SW480 (cell line): ENCODE data around the gene SLC11A2.
"Not testable (repeated sequence)": the region's sequence is repeated elsewhere in the genome, so short reads cannot be mapped to it uniquely, and the experiment has no call there.

Experiments
- DNase-seq: peaks from one replicate; pipeline ENCODE4 v3.0.0-alpha.2; 2016; ENCODE audit warnings: low spot score

Gene SLC11A2

GRCh38 chr12:51025338-51025835 lies 797 bp downstream of the SLC11A2 start:
- DNase-seq = no peak

DNA sequence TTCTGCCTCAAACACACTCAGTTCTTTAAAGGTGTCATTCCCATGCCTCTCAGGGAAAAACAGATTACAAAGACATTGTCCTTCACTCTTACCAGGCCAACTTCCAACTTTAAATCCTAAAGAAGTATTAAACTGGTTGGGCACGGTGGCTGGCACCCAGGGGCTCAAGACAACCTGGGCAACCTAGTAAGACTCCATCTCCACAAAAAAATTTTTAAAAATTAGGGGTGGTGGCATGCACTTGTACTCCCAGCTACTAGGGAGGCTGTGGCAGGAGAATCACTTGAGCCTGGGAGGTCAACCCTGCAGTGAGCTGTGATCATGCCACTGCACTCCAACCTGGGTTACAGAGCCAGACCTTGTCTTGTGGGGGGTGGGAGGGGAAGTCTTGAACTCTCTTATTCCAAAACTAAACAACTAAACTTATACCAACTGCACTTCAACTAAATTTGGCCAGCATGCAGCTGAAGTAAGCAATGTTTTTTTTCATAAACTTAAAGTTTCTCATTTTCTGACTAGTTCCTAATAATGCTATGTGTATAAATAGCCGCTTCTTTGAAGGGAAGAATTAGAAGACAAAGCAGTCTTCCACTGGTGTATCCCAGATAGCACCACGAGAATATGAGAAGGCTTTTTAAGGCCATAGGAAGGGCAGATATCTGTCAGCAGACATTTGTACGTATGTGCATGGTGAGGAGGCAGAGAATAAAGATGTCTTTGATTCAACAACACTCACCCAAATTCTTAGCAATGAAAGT lies 2.4 kb downstream of the SLC11A2 start:
- no peak for DNase-seq

- no peak for DNase-seq
Measured at GRCh38 chr12:51021694-51022093, 4.5 kb downstream of the SLC11A2 start.

DNA sequence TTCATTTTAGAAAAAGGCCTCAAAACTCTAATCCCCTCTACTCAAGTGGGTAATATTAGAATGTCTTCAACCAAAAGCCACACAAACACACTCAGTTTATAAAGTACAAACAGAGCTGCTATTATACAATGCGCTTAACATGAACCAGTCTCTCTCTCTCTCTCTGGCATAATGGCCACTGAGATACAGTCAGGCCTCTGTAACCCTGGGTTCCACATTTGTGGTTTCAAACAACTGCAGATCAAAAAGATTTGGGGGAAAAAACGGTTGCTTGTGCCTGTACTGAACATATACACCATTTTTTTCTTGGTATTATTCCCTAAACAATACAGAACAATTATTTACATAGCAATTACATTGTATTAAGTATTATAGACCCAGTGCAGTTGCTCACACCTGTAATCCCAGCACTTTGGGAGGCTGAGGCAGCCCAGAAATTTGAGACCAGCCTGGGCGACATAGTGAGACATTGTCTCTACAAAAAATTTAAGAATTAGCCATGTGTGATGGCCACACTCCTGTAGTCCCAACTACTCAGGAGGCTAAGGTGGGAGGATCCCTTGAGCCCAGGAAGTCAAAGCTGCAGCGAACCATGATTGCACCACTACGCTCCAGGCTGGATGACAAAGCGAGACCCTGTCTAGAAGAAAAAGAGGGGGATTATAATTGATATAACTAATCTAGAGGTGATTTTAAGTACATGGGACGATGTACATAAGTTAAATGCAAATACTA lies 5.6 kb downstream of the SLC11A2 start:
- DNase-seq = no peak

GRCh38 chr12:51019927-51020326 lies 6.3 kb downstream of the SLC11A2 start:
- no peak for DNase-seq

- no peak for DNase-seq
Measured at GRCh38 chr12:51018956-51019355, 7.2 kb downstream of the SLC11A2 start.

DNA sequence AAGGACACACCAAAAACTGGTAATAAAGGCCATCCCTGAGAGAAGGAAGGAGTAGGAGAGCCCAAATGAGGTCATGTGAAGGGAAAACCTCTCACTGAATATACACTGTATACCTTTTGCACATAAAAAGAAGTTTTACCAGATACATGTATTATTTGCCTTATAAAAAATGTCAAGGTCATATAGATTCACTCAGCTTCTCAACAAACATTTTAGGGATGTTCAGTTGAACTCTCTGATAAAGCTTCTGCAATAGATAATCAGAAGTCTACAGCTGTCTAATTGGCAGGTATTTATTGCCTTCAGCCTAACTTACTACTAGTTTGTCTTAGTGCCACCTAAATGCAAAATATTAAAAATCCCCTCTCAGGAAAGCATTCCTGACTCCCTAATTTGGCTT lies 8.7 kb downstream of the SLC11A2 start:
- no peak for DNase-seq

GRCh38 chr12:51014467-51014866 lies 11.7 kb downstream of the SLC11A2 start:
- DNase-seq = not testable (repeated sequence)

DNA sequence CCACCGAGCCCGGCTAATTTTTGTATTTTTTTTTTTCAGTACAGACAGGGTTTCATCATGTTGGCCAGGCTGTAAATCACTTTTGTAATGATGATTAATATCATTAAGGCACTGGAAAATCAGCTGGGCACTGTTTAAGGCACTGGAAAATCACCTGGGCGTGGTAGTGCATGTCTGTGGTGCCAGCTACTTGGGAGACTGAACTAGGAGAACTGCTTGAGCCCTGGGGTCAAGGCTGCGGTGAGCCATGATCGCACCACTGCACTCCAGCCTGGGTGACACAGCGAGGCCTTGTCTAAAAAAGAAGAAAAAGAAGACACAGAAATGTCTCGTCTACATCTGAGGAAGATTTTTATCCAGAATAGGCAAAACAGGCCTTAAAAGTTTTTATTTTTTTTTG lies 12.7 kb downstream of the SLC11A2 start:
- DNase-seq = no peak

DNA sequence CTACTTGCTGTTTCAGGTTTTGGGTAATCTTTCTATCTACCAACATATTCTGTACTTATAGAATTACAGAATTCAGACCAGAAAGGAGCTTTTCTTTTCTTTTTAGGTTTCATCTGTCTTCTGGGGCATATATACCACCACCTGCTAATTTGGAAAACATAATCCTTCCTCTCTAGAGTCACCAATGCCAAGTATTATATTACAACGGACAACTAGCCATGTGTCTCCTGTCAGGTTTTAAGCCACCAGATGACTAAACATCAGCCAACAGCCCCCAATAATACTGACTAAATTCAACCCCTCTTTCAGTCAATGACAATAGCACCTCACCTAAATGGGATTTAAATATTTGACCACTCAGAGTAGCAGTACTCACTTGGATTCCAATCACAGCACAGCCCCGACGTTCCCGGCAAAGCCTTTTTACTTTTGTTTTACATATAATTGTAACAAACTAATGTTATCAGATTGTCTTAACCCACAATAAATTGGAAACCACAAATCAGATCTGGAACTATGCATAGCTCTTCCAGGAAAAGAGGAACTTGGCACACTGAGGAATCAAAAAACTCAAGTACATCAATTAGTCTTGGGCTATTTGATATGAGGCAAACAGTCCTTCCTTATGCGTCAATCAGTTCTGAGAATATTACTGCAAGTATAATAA lies 13.5 kb downstream of the SLC11A2 start:
- DNase-seq = no peak

DNA sequence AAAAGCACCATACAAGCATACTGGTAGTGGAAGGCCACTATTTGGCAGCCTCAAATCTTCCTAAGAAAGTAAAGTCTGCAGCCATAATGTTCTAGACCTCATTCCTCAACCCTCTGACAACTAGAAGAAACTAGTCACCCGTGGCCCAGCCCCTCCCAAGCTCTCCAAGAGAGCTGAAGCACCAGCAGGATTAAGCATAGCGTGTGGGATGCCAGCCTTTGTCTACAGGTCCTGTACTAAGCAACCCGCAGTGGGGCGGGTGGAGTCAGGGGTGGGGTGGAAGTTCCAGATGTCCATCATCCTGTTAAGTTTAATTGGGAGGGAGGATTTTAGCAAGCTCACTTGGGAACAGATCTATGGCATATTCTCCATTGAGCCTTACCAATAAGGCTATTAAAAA lies 14.2 kb downstream of the SLC11A2 start:
- DNase-seq = no peak

- no peak for DNase-seq
Measured at GRCh38 chr12:51009056-51009440, 17.1 kb downstream of the SLC11A2 start.

DNA sequence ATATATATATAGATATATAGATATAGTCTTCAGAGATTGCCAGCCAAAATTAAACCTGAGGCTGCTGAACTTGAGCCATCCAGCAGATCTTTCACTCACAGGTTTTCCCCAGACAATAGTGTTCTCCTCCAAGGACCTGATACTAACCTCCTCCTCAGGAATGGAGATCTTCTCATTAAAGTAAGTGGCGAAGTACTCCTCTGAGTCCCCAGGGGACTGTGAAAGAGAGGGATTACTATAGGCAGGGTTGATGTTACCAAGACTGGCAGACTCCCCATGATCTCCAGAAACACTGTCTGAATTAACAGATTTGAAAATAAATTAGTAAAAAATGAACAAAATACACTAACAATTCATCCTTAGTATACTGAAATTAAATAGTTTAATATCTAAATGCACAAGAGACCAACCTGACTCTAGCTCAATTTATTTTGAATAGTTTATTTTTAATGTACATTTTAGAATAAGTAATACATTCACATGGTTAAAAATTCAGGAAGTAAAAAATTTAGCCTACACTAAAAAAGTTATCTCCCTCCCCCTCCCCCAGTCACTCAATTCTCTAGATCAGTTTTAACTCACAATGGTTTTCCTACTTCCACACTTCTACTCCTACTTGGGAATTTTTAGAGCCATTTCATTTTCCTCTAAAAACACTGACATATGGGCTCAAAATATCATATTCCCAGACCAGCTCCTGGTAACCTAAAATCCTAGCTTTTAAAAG lies 17.7 kb downstream of the SLC11A2 start:
- no peak for DNase-seq

- DNase-seq = no peak
Measured at GRCh38 chr12:51005671-51006070, 20.5 kb downstream of the SLC11A2 start.

GRCh38 chr12:51005030-51005429 lies 21.2 kb downstream of the SLC11A2 start:
- no peak for DNase-seq

- no peak for DNase-seq
Measured at GRCh38 chr12:51004504-51004903, 21.7 kb downstream of the SLC11A2 start.

DNA sequence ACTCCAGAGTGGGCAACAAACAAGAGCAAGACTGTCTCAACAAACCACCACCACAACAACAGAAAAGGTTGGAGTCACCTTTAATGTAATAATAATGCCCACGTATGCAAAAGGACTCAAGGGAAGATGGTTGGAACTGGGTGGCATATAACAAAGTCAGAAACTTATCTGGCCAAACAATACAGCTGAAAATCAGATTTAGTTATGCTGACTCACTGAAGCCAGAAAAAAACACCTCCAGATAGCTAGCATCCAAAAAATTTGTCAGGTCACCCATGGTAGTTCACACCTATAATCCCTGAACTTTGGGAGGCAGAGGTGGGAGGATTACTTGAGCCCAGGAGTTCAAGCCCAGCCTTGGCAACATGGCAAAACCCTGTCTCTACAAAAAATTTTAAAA lies 24.4 kb downstream of the SLC11A2 start:
- no peak for DNase-seq

DNA sequence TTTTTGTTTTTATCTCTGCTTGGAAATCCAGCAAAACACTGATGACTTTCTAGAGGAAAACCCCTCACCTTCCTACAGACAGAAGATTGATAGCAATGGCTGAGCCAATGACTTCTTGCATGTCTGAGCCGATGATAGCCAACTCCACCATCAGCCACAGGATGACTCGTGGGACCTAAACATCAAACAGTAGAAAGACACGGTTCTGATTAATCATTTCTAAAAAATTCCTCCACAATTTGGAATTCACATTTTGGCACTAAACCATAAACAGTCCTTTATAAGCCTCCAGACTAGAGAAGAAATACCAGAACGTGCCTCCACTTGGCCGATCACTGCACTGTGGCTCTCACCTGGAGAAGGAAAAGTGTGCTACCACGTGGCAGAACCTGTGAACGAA lies 25.9 kb downstream of the SLC11A2 start:
- DNase-seq = no peak

DNA sequence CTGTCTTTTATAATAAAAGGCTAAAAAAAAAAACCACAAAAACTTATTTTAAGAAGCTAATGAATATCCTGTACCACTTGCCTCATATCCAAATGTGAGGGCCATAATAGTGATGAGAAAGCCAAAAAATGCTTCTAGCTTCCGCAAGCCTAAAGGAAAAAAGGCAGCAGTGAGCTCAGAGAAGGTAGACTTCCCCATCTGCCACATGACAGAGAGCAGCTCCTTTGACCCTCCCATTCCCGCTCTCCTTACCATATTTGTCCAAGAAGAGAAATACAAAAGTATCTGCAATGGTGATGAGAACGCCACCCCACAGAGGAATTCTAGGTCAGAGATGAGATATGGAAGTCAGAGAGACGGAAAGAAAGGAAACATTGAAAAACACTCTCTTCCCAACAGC lies 27.1 kb downstream of the SLC11A2 start:
- DNase-seq = no peak

- no peak for DNase-seq
Measured at GRCh38 chr12:50992819-50993218, 33.4 kb downstream of the SLC11A2 start.

DNA sequence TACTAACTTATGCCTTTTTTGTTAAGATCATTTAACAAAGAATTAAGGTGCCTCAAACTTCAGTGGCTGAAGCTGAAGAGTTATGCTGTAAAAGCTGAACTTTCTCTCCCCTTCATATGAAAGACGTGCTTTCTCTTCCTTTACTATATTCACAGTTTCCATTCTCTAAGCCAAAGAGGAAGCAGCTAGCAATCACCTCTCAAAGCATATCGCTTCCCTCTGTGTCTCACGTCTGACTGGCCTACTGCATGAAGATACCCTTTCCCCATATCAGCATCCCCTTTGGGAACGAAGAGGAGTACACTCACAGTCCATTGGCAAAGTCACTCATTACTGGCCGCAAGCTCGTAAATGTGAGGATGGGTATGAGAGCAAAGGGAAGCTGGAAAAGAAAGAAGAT lies 34.9 kb downstream of the SLC11A2 start:
- no peak for DNase-seq

DNA sequence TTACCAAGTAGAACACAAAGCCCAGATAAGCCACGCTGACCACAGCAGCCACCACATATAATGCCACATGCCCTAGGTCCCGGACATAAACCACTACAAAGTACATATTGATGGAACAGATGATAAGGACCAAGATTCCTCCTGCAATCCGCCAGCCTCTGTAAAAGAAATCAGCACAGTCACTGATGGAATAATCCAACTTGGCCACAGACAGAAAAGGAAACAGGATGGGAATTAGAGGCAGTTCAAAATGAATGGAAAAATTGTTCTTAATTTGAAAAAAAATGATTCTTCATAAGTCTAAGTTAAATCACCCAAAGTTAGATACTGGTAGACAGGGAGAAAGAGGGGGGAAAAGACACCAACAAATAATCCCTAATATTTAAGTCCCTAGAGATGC lies 35.4 kb downstream of the SLC11A2 start:
- DNase-seq = no peak
